ENCODE measurements around the gene TRMT10B.
"Not testable (repeated sequence)": the region's sequence is repeated elsewhere in the genome, so short reads cannot be mapped to it uniquely, and the experiment has no call there.

TRMT10B gene

DNA sequence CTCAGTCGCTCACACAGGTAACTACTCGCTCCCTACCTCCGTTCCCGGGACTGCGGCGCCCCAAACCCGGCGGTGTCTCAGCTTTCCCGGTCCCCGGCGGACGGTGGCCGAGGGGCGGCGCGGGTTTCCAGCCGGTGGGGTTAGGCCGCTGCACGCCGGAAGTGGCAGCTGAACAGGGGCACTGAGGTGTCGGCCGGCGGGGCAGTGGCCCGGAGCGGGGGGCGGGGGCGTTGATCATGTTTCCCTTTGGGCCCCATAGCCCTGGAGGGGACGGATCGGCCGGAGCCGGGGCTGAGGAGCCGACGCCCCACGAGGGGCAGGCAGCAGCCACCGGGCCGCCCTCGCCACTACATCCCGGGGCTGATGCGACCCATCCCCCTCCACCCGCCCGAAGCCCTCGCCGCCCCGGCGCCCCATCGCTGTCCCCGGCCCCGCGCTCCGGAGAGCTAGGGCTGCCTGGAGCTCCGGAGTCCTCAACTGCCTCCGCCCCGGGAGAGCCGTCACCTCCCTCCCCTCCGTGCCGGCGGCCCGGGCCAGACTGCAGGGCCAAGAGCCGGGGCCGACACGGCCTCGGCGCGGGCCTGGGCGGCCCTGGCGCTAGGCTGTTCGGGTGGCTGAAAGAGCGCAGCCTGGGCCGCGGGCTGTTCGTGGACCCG, 47.2 kb downstream of the TRMT10B start, which contains the start of gene DCAF10:
Gene DCAF10 (plus strand): TSS at position 167 of the 656 bp plus-strand sequence. CDS start 70 bp downstream, at position 237.
- DNase-seq (ENCODE audit: low read depth in 2 of 3, low spot score in 2 of 3), result peak; percentile 82 to 97 (median 94)

- DNase-seq (ENCODE audit: low read depth in 2 of 3, low spot score in 2 of 3), result peak in 1 of 3 experiments; percentile 9
These were observed 47.8 kb downstream of the TRMT10B start for GRCh38 chr9:37801287-37801850.

GRCh38 chr9:37801959-37802711, 48.5 kb downstream of the TRMT10B start:
- no peak for DNase-seq (ENCODE audit: low read depth in 2 of 3, low spot score in 2 of 3)

GRCh38 chr9:37806271-37806670, 52.7 kb downstream of the TRMT10B start:
- no peak for DNase-seq (ENCODE audit: low read depth in 2 of 3, low spot score in 2 of 3)

GRCh38 chr9:37809676-37810075, 56.1 kb downstream of the TRMT10B start:
- not testable (repeated sequence) for DNase-seq (ENCODE audit: low read depth in 2 of 3, low spot score in 2 of 3)

DNA sequence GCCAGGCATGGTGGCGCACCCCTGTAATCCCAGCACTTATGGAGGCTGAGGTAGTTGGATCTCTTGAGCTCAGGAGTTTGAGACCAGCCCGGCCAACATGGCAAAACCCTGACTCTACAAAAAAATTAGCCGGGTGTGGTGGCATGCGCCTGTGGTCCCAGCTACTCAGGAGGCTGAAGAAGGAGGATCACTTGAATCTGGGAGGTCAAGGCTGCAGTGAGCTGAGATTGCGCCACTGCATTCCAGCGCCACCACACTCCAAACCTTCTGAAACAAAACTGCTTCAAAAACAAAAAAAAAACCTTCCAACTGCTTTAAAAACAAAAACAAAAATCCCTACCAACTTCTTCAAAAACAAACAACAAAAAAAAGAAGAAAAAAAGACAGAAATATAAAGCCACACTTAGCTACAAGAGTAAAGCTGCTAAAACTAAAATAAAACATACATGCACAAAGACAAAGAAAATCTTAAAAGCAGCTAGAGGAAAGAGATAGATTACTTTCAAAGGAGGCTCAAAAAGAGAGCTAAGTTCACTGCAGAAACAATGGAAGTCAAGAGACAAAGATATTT, 58.4 kb downstream of the TRMT10B start:
- no peak for DNase-seq (ENCODE audit: low read depth in 2 of 3, low spot score in 2 of 3)

DNA sequence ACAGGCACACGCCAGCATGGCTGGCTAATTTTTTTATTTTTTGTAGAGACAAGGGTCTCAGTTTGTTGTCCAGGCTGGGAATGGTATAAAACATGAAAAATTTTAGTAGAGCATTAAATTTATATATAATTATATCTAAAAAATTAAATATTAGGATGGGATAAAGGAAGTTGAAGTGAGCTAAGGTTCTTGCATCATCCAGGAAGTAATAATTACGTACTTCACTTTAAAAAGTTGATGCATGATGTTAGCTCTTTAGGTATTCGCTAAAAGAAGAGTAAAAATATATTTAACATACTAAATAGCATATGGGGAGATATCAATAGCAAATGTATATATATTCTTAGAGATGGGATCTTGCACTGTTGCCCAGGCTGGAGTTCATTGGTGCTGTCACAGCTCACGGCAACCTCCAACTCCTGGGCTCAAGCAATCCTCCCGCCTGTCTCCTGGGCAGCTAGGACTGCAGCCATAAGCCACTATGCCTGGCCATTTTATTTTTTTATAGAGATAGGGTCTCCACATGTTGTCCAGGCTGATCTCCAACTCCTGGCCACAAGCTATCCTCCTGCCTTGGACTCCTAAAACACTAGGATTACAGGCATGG, 59.3 kb downstream of the TRMT10B start:
- no peak for DNase-seq (ENCODE audit: low read depth in 2 of 3, low spot score in 2 of 3)

DNA sequence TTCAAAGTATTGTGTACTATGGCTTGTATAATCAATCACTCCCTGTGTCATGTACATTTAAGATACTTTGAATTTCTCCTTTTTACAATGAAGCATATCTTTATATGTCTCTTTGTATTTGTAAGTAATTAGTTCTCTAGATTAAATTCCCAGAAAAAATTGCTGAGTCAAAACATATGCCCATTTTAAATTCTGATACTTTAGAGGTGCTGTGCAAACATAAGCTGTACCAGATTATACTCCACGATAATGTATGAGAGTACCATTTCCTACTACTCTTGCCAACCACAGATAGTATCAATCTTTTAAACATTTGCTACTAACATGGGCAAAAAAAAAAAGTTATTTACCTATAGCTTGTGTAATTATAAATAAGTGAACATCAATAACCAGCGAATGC, 65.2 kb downstream of the TRMT10B start:
- no peak for DNase-seq (ENCODE audit: low read depth in 2 of 3, low spot score in 2 of 3)

DNA sequence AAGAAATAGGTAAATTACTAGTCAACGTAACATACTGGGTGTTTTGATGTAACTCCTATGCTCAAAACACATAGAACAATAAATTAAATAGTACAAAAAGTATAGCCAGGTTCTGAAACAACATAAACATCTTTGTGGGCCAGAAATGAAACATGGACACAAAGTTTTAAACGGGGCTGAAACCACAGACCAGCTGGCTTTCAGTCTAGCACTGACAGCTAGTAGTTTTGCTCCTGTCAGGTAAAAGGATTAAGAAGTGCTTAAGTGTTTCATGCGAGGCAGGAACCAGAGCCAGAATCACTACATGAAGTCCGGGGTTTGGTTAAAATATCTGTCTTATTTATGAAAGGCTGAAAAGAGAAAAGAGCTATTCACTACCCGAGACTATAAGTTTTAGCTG, 66.5 kb downstream of the TRMT10B start:
- DNase-seq (ENCODE audit: low read depth in 2 of 3, low spot score in 2 of 3), result no peak

DNA sequence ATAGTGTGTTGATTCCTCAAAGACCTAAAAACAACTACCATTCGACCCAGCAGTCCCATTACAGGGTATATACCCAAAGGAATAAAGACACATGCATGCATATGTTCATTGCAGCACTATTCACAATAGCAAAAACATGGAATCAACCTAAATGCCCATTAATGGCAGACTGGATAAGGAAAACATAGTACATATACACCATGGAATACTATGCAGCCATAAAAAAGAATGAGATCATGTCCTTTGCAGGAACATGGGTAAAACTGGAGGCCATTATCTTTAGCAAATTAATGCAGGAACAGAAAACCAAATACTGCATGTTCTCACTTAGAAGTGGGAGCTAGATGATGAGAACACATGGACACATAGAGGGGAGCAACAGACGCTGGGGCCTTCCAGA, 71.6 kb downstream of the TRMT10B start:
- not testable (repeated sequence) for DNase-seq (ENCODE audit: low read depth in 2 of 3, low spot score in 2 of 3)

- DNase-seq (ENCODE audit: low read depth in 2 of 3, low spot score in 2 of 3), result no peak
These were observed 74.0 kb downstream of the TRMT10B start for GRCh38 chr9:37827483-37828165.

All from activated CD8-positive, alpha-beta memory T cell treated with anti-CD3 and anti-CD28 coated beads for 48 hours (primary cell).